H7 (cell line): Measurements from ENCODE around the gene NFATC1. TPM values are rescaled to one million over a fixed set of nuclear protein-coding genes. Genes with fewer than 3 reads are reported as not detected.

Experiments used
- DNase-seq: peaks from one replicate; pipeline ENCODE4 v3.0.0; 2012
- H3K27me3 ChIP-seq: 2 replicates; pipeline ENCODE4 v1.6.0; 2011; ENCODE audit warnings: mild to moderate bottlenecking, low read length; ENCODE audit not compliant: control insufficient read depth, insufficient read depth
- H3K36me3 ChIP-seq: replicated peaks from 2 replicates; pipeline ENCODE4 v1.5.1; 2011; ENCODE audit warnings: low read length; ENCODE audit not compliant: control insufficient read depth, insufficient read depth
- H3K4me3 ChIP-seq: 2 replicates; pipeline ENCODE4 v1.5.1; 2011; ENCODE audit warnings: low read depth, mild to moderate bottlenecking, control low read depth, low read length, moderate library complexity; ENCODE audit not compliant: insufficient read depth
- total RNA-seq: library from RNA; depleted of rRNA; stranded (reverse); fragments of >200 nt; shearing (Covaris generic); gene quantifications from 2 replicates; pipeline ENCODE4 v1.2.3, GENCODE V29; 2014

NFATC1 gene
- total RNA-seq, 1 experiment from 2014 or later: 14.5 TPM

DNA sequence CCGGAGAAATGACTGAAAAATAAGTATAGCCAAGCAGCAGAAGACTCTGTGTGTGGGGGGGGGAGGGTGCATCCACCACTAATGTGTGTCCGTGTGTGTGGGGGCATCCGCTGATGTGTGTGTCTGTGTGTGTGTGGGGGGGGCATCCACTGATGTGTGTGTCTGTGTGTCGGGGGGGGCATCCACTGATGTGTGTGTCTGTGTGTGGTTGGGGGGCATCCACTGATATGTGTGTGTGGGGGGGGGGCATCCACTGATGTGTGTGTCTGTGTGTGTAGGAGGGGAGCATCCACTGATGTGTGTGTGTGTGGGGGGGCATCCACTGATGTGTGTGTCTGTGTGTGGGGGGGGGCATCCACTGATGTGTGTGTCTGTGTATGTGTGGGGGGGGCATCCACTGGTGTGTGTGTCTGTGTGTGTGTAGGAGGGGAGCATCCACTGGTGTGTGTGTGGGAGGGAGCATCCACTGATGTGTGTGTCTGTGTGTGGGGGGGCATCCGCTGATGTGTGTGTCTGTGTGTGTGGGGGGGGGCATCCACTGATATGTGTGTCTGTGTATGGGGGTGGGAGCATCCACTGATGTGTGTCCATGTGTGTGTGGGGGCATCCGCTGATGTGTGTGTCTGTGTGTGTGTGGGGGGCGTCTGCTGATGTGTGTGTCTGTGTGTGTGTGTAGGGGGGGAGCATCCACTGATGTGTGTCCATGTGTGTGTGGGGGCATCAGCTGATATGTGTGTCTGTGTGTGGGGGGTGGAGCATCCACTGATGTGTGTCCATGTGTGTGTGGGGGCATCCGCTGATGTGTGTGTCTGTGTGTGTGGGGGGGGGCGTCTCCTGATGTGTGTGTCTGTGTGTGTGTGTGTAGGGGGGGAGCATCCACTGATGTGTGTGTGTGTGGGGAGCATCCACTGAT lies 125.0 kb downstream of the NFATC1 start:
- no peak overlapping the region for H3K4me3 ChIP-seq
- DNase-seq: no peak
- no peaks in the 10 kb centered on the region for H3K27me3 ChIP-seq
- no peaks in the 10 kb centered on the region for H3K36me3 ChIP-seq

DNA sequence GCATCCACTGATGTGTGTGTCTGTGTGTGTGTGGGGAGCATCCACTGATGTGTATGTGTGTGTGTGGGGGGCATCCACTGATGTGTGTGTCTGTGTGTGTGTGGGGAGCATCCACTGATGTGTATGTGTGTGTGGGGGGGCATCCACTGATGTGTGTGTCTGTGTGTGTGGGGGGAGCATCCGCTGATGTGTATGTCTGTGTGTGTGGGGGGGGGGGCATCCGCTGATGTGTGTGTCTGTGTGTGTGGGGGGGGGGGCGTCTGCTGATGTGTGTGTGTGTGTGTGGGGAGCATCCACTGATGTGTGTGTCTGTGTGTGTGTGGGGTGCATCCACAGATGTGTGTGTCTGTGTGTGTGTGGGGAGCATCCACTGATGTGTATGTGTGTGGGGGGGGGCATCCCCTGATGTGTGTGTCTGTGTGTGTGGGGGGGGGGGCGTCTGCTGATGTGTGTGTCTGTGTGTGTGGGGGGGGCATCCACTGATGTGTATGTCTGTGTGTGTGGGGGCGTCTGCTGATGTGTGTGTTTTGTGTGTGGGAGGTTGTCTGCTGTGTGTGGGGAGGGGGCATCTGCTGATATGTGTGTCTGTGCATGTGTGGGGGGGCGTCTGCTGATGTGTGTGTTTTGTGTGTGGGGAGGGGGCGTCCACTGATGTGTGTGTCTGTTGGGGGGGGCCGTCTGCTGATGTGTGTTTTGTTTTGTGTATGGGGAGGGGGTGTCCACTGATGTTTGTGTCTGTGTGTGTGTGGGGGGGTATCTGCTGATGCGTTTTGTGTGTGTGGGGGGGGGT lies 125.9 kb downstream of the NFATC1 start:
- H3K4me3 ChIP-seq: no peak overlapping the region
- no peaks in the 10 kb centered on the region for H3K36me3 ChIP-seq
- no peaks in the 10 kb centered on the region for H3K27me3 ChIP-seq
- no peak for DNase-seq

DNA sequence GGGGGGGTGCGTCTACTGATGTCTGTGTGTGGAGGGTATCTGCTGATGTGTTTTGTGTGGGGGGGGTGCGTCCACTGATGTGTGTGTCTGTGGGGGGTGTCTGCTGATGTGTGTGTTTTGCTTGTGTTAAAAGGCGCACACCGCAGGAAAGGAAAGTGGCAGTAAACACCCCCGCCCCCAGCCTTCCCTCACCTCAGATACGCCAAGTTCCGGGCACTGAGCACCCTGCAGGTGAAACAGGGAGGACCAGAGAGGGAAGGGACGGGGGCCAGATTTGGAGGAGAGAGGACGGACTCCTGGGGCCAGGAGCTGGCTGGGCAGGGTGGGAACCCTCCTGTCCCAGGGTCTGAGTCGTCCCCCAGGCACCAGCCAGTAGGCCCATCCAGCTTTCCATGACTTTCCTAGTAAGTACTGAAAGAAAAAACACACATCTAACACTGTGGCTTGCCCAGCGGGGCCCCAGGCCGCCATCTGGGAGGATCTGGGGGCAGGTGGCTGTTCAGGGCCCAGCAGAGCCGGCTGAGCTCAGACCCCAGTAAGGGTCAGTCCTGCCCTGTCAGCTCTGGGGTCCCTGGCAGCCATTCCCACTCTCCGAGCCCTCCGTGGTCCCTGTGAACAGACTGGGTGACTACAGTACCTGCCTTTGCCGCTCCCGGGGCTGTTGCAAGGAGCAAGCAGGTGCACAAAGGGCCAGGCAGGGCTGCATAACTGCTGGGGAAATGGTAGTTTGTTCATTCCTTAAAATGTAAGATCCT lies 126.9 kb downstream of the NFATC1 start:
- H3K4me3 ChIP-seq: no peak overlapping the region
- H3K36me3 ChIP-seq: no peaks in the 10 kb centered on the region
- peak; percentile 62 for DNase-seq

DNA sequence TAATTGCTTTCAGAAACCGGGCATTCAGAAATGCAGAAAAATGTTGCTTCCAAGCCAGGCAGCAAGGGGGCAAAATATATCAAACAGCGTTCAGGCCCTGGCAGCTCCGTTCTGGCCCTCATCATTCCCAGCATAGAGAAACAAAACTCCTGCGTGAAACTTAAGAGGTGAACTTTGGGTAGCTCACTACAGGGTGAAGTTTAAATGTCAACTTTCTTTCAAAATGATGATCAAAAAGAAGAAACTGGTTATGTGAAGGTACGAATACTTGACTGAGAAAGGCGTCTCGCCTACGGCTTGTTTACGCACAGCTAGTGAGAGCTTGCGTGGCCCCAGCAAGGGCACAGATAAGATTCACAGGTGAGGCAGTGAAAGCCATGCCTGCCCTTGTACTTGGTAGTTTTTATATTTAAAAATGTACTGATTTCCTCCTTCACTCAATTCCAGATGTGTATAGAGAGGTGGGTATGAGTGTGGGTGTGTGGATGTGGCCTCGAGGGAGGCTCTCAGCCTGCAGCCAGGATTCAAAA lies 127.5 kb downstream of the NFATC1 start:
- no peak for DNase-seq

More for the DNA sequence above, 126.9 kb downstream of the NFATC1 start:
- H3K27me3 ChIP-seq: no peaks in the 10 kb centered on the region

DNA sequence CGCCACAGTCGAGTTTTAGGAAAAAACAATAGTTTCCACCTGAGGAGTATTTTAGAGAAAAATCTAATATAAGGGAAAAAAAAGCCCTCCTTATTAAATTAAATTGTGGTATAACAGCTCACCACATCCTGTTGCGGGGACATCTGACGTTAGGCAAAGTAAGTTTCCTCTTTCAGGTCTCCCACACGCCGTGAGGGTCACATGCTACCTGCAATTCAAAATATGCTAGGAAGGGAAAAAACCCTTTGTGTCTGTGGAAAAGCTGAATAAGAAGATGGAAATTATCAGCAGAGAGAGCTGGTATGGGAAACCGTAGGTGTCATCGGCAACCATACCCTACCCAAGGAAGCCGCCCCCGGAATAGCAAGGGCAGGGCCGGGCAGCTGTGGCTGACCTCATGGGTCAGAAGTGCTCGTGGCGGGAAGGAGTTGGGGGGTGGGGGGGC lies 128.0 kb downstream of the NFATC1 start:
- no peak for DNase-seq
- H3K36me3 ChIP-seq: no peaks in the 10 kb centered on the region
- no peaks in the 10 kb centered on the region for H3K27me3 ChIP-seq
- H3K4me3 ChIP-seq: no peak overlapping the region

More for the DNA sequence above, 127.5 kb downstream of the NFATC1 start:
- no peak overlapping the region for H3K4me3 ChIP-seq
- H3K27me3 ChIP-seq: no peaks in the 10 kb centered on the region
- no peaks in the 10 kb centered on the region for H3K36me3 ChIP-seq

DNA sequence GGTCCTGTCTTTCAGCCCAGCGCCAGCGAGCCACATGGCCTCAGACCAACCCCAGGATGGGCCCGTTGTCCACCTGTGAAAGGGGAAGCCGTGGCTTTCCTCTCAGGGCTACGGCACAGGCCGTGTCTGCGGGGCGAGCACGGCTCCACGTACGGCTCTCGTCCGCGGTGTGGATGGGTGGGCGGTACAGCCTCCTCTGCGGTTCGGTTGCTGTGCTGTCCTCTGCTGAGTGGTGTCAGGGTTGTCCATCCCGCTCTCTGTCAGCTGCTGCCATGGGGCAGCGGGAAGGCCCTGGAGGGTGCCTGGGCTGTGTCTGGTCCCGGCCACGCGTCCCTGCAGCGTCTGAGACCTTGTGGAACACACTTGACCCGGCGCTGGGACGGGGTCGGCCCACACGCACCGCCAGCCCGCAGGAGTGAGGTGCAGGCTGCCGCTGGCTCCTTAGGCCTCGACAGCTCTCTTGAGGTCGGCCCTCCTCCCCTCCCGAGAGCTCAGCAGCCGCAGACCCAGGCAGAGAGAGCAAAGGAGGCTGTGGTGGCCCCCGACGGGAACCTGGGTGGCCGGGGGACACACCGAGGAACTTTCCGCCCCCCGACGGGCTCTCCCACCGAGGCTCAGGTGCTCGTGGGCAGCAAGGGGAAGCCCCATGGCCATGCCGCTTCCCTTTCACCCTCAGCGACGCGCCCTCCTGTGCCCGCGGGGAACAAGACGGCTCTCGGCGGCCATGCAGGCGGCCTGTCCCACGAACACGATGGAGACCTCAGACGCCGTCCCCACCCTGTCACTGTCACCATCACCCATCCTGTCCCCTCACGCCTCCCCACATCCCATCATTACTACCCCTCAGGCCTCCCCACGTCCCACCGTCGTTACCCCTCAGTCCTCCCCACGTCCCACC lies 128.7 kb downstream of the NFATC1 start:
- H3K4me3 ChIP-seq: no peak overlapping the region
- H3K27me3 ChIP-seq: no peaks in the 10 kb centered on the region
- H3K36me3 ChIP-seq: no peaks in the 10 kb centered on the region
- peak; percentile 66 for DNase-seq

DNA sequence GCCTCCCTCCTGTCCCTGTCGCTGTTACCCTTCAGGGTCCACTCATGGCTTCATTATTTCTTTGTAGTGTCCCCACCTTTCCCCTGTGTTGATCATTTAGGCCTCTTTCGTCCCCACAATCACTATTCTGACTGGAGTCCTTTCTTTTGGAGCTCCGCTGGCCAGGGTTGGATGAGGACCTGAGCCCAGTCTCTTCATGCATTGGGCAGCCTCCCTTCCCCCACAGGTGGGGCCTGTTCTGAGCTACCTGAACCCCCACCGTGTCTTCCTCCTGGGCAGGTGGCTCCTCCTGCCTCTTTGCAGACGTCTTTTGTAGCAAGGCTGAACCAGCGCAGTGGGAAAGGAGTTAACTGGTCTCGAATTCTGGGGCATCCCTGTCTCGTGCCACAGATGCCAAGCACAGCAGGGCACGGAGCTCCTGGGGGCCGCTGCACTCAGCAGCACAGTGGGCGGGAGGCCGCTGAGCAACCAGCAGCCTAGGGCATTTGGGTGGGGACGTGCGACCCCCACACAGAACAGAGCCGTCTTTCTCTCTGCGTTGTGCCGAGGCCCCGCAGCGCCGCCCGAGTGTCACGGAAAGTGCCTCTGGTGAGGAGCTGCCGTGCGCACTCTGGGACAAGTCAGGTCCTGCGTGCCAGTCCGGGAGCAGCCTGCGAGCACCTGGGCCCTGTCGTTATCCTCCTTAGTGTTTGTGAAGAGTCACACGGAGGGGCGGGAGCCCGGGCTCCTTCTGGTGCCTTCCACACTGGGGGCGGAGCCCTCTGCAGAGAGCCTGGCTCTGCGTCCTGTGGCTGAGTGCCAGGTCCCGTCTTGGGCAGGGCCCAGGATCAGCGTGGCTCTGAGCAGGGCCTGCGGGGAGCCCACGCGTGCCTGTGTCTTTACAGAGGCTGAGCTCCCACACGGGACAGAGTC lies 130.1 kb downstream of the NFATC1 start:
- H3K27me3 ChIP-seq: no peaks in the 10 kb centered on the region
- no peak overlapping the region for H3K4me3 ChIP-seq
- H3K36me3 ChIP-seq: no peaks in the 10 kb centered on the region
- DNase-seq: peak; percentile 83

DNA sequence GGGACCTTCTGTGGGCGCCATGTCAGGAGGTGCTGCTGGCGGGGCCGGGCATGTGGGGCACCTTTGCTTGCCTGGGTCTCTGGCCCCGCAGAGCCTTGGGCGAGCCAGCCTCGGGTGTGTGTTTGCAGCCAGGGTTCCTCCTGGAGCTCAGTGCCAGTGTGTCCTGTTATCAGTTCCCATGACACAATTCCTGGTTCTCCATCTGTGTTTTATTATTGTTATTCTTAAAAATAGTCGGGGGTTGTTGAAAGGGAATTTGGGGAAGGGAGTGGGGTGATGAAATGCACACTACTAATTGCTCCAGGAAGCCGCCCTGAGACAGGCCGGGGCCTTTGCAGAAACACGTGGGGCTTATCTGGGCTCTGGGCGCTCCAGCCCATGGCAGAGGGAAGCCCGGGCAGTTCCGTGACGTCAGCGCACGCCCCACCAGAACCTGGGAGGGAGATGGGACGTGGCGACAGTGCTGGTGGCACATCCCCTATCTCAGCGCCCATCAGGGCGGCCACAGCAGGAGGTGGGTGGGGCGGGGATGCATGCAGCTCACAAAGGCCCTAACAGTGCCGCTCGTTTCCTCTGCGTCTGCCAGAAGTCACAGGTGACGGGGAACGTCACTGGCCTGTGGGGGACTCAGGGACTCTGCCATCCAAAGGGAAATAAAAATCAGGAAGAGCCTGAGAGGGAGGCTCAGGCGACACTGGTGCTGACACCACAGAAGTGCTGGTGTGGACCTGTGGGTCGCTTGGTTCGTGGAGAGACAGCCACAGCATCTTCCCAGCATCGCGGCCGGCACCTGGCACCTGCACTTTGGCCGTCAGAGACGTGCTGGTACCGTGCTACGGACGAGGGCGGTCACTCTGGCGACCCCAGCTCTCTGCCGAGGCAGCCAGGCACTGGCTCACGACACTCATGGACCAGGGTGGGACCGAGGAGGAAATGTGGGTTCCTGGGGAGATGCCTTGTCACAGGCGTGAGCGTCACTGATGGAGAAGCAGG lies 131.0 kb downstream of the NFATC1 start:
- H3K4me3 ChIP-seq: no peak overlapping the region
- peak; percentile 61 for DNase-seq
- H3K36me3 ChIP-seq: no peaks in the 10 kb centered on the region

DNA sequence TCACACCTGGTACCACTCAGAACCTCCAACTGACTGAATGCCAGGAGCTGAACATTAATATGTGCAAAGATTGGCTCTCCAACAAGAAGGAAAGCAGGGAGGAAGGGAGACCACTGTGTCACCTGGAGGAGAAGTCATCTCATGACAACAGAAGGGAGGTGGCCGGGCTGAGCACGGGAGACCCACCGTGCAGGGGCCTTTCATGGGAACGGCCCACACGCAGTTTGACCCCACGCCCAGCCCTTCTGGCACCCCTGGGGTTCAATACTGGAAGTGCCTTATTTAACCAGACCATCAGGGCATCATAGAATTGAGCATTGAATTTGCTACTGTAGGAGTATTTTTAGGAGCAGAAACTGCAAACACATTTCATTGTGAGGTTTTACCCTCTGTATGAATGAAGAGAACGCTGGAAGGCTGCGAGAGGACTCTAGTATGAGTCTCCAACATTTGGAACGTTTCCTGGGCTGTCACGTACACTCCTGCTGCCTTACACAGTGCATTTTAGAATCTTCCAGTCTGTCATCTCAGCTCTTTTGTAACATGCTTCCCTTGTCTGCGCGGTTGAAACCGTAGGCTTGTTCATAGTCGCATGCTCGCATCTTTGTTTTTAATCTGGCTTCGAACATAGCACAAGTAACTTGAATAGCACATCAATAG lies 132.1 kb downstream of the NFATC1 start:
- Histone ChIP-seq H3K27me3 (no peaks in the 10 kb centered on the region), H3K4me3 (no peak overlapping the region), H3K36me3 (no peaks in the 10 kb centered on the region)
- peak; percentile 62 for DNase-seq

More for the DNA sequence above, 131.0 kb downstream of the NFATC1 start:
- no peaks in the 10 kb centered on the region for H3K27me3 ChIP-seq

DNA sequence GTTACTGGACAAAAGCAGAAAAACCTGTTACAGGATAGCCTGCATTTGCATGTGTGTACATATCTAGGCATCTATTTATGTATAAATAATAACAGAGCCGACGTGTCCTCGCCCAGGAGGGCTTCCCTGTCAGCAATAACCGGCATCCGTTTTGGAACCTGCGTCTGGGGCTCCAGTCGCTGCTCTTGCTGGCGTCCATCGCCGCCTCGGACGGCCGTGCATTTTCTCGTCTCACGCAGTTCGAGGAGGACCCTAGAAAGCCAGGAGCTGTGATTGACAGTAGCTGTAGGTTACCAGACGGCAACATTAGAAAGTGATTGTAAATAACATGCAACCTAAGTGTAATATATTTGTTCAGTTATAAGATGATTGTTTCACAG lies 132.6 kb downstream of the NFATC1 start:
- no peak for DNase-seq
- H3K4me3 ChIP-seq: no peak overlapping the region
- no peaks in the 10 kb centered on the region for H3K36me3 ChIP-seq
- H3K27me3 ChIP-seq: no peaks in the 10 kb centered on the region

DNA sequence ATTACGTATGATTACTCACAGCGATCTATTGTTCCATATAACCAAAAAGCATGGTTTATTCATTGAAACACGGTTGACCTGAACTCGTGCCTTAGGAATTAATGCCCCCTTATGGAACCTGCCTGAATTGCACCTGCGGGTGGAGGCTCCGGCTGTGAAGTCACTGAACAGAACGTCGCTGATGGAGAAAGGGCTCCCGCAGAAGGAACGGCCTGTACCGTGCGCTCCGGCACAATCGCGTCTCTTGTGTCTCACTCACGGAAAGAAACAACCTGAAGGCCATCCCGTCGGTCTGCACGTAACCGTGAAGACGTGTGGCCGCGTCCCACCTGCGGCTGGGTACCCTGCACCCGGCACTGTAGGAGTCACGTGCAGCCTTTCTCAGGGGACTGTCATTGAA lies 133.1 kb downstream of the NFATC1 start:
- peak; percentile 96 for DNase-seq
- no peaks in the 10 kb centered on the region for H3K27me3 ChIP-seq
- H3K36me3 ChIP-seq: no peaks in the 10 kb centered on the region
- H3K4me3 ChIP-seq: no peak overlapping the region
